Measurements from ENCODE around the gene FPR2.
"Not testable (repeated sequence)": the region's sequence is repeated elsewhere in the genome, so short reads cannot be mapped to it uniquely, and the experiment has no call there.

FPR2 gene

GRCh38 chr19:51799774-51800472 lies 38.9 kb downstream of the FPR2 start:
- H3K4me3 ChIP-seq (ENCODE audit: low read depth, low read length): no peak overlapping the region
- no peak for TF ChIP-seq CTCF (IDR thresholded peaks at IDR 0.05; ENCODE audit: low read depth, low read length)

DNA sequence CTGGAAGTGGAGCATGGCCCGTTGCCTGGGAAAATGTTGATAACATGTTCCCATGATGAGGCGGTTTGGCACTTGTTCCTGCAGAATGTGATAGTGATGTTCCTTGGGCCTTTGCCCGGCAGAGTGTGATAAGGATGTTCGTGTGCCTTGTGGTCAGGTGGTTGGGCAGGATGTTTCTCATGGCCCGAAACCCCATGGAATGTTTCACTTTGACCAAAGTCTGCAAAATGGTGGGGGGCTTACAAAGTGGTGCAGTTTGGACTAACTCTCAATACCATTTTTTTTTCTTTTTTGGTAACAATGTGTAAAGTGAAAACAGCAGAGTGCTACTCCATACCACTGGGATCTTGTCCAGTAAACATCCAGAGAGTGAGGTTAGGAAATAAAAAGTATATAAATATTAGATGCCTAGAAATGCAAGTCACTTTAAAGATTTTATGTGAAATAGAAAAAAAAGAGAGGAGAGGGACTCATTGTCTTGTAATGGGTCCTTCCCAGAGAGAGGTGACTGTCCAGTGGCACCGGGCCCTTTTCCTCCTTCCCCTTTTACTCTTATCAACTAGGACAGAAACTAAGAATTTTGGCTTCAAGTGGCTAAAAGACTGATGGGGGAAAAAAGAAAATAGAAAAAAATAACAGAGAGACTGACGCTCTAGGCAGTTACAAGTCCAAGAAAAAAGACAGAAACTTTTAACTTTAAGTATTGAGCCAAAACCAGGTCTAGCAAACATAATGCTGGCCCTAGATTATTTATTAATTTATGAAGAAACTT lies 39.7 kb downstream of the FPR2 start:
- no peak overlapping the region for H3K4me3 ChIP-seq (ENCODE audit: low read depth, low read length)
- TF ChIP-seq CTCF (IDR thresholded peaks at IDR 0.05; ENCODE audit: low read depth, low read length): no peak

- TF ChIP-seq CTCF (IDR thresholded peaks at IDR 0.05; ENCODE audit: low read depth, low read length): no peak
- H3K4me3 ChIP-seq (ENCODE audit: low read depth, low read length): no peak overlapping the region
These were observed 41.8 kb downstream of the FPR2 start for GRCh38 chr19:51802775-51803174.

DNA sequence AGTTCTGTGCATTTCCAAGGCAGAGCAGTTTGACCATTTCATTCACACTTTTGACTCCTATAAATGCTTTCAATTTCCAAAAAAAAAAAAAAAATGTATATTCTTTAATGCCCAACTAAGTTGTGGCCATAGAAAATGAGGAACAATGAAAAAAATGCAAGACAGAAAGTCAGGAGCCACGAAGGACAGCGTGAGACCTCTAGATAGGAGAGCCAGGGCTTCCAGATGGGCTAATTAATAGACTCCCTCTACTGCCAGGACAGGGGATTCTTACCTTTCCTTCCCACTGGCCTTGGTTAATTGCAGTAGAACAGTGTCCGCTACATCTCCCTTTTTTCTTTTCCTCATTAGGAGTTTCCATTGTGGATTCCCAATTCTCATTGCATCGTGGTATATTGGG lies 42.5 kb downstream of the FPR2 start:
- TF ChIP-seq CTCF (IDR thresholded peaks at IDR 0.05; ENCODE audit: low read depth, low read length): no peak
- H3K4me3 ChIP-seq (ENCODE audit: low read depth, low read length): no peak overlapping the region

DNA sequence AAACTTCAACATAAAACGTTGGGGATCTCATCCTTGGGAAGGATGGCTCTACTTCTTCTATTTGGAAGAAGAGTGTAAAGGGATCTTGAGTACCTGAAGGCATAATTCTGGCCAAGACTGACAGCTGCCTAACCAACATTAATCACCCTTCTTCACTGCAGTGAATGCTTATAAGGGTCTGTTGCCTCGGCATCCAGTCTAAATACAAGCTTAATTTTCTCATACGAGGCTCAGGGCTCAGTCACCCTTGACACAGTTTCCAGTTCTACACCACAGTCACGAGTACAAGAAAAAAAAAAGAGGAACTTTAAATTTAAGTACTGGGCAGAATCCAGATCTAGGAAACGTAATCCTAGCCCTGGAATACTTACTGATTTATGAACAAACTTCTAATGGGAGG lies 43.0 kb downstream of the FPR2 start:
- no peak for TF ChIP-seq CTCF (IDR thresholded peaks at IDR 0.05; ENCODE audit: low read depth, low read length)
- H3K4me3 ChIP-seq (ENCODE audit: low read depth, low read length): no peak overlapping the region

DNA sequence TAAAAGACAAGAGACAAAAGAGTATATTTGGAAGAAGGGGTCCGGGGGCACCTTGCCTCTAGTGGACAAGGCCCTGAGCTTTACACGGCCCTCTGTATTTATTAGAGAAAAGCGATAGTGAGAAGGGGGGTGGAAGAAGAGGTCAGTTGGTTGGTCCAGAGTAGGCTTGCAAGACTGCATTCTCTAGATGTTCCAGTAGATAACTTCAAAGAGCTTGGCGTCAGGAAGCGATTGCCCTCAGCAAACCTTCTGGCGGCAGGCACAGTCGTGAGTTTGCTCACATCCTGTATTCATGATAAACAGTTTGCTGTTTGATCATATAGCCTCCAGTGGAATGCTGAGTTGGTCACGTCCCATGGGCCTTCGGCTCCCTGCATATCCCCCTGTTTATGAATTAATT lies 43.8 kb downstream of the FPR2 start:
- not testable (repeated sequence) for H3K4me3 ChIP-seq (ENCODE audit: low read depth, low read length)

DNA sequence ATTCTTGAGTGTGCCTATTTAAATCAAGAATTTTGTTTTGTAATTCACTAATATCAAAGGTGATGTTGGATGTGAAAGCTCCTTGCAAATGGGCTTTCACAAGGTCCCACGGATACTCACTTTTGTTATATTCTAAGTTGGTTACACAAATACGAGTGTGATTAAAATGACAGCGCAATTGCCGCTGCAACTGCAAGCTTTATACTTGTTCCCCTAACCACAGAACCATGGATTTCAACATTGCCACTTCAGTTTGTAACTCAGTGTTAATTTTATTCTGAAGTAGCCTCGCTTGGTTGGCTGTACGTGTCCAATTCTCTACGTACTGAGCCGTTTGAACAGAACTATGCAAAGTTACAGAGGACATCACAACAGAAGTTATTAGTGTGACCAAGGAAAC lies 44.4 kb downstream of the FPR2 start:
- H3K4me3 ChIP-seq (ENCODE audit: low read depth, low read length): not testable (repeated sequence)

GRCh38 chr19:51806571-51806970 lies 45.6 kb downstream of the FPR2 start:
- H3K4me3 ChIP-seq (ENCODE audit: low read depth, low read length): not testable (repeated sequence)

Data from WI38 (cell line).